HG03378 (cell line): ENCODE data around the gene TJAP1.
"Not testable (repeated sequence)": the region's sequence is repeated elsewhere in the genome, so short reads cannot be mapped to it uniquely, and the experiment has no call there.

Source experiments
- ATAC-seq: cut with Tn5 transposase; IDR thresholded peaks from one replicate; pipeline ENCODE4 v1.9.1; 2021; ENCODE audit warnings: mild to moderate bottlenecking, moderate library complexity; ENCODE audit not compliant: unreplicated experiment

TJAP1 gene

GRCh38 chr6:43478008-43478372 lies 620 bp downstream of the TJAP1 start:
- no peak for ATAC-seq

- ATAC-seq = no peak
Observed at GRCh38 chr6:43481075-43481474, 3.7 kb downstream of the TJAP1 start.

GRCh38 chr6:43481591-43482236 lies 4.3 kb downstream of the TJAP1 start:
- ATAC-seq = no peak

GRCh38 chr6:43488667-43489276 lies 11.4 kb downstream of the TJAP1 start:
- ATAC-seq = no peak

GRCh38 chr6:43489277-43490072 lies 12.1 kb downstream of the TJAP1 start:
- ATAC-seq = no peak

GRCh38 chr6:43490523-43490939 lies 13.2 kb downstream of the TJAP1 start:
- ATAC-seq = no peak

- no peak for ATAC-seq
Observed at GRCh38 chr6:43491750-43492661, 14.6 kb downstream of the TJAP1 start.

GRCh38 chr6:43492673-43493072 lies 15.3 kb downstream of the TJAP1 start:
- no peak for ATAC-seq

- ATAC-seq = no peak
Observed at GRCh38 chr6:43493230-43493629, 15.9 kb downstream of the TJAP1 start.

- no peak for ATAC-seq
Observed at GRCh38 chr6:43493833-43494232, 16.5 kb downstream of the TJAP1 start.

GRCh38 chr6:43494321-43494720 lies 17.0 kb downstream of the TJAP1 start:
- ATAC-seq = no peak

GRCh38 chr6:43494766-43495165 lies 17.4 kb downstream of the TJAP1 start:
- no peak for ATAC-seq

GRCh38 chr6:43495409-43495941 lies 18.1 kb downstream of the TJAP1 start:
- ATAC-seq = no peak

- ATAC-seq = no peak
Observed at GRCh38 chr6:43496370-43497128, 19.2 kb downstream of the TJAP1 start.

GRCh38 chr6:43497129-43497396 lies 19.7 kb downstream of the TJAP1 start:
- ATAC-seq = no peak

GRCh38 chr6:43497689-43498088 lies 20.3 kb downstream of the TJAP1 start:
- ATAC-seq = no peak

- ATAC-seq = not testable (repeated sequence)
Observed at GRCh38 chr6:43498291-43498690, 20.9 kb downstream of the TJAP1 start.

- ATAC-seq = no peak
Observed at GRCh38 chr6:43499028-43499815, 21.9 kb downstream of the TJAP1 start.

GRCh38 chr6:43500921-43501320 lies 23.6 kb downstream of the TJAP1 start:
- no peak for ATAC-seq

- no peak for ATAC-seq
Observed at GRCh38 chr6:43502666-43503065, 25.3 kb downstream of the TJAP1 start.
